Measurements from ENCODE around the gene MLLT3. TPM values are rescaled to one million over a fixed set of nuclear protein-coding genes. Genes with fewer than 3 reads are reported as not detected.

The MLLT3 gene
- total and polyA plus RNA-seq, 2 experiments from 2014 or later, result 7.1 to 11.9 TPM

DNA sequence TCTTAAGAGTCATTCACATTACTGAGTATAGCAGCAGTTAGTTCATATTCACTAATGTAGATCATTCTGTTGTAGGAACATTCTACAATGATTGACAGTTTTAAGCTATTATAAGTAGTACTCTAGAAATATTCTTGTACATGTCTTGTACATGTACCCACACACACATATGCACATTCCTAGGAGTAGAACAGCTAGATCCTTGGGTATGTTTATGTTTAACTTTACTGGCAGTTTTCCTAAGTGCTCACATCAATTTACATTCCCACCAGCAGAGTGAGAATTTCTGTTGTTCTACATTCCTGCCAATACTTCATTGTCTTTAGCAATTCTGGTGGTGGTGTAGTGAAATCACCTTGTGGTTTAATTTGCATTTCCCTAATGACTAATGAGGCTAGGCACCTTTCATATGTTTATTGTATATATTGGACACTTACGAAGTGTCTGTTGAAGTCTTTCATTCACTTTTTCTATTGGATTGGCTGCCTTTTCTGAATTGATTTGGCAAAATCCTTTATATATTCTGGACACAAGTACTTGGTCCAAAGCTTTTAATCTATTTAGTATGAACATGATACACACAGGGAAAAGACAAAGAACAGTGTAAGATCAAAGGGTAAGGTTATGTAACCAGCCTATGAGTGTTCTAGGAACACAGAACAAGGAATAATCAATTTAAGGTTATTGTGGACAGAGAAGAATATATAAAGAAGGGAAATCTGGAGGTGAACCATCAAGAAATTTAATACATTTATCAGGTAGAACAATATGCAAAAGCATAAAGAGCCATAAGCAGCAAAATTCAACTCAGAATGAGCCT lies 95.6 kb downstream of the MLLT3 start:
- Histone ChIP-seq H3K4me3 (no peak overlapping the region), H3K27me3 (replicated peaks; ENCODE audit: insufficient read depth) (no peaks in the 10 kb centered on the region), H4K20me1 (ENCODE audit: insufficient read depth) (0 out of 2 replicates have a peak, but pooled peaks cover 3% of the 10 kb centered on the region), H3K9me3 (ENCODE audit: low read depth) (no peaks in the 10 kb centered on the region), H3K9ac (no peak overlapping the region), H3K4me2 (ENCODE audit: unreplicated experiment) (no peak overlapping the region), H3K36me3 (ENCODE audit: low read depth) (no peaks in the 10 kb centered on the region), H3K27ac (no peak overlapping the region), H3K79me2 (ENCODE audit: insufficient read depth) (peaks cover 23% of the 10 kb centered on the region), H2AFZ (no peak overlapping the region), H3K4me1 (ENCODE audit: insufficient read depth) (0 out of 2 replicates have a peak, but pooled peaks cover 4% of the 10 kb centered on the region), H3F3A (ENCODE audit: insufficient read depth) (no peaks in the 10 kb centered on the region), H3K9me2 (ENCODE audit: insufficient read depth) (no peaks in the 10 kb centered on the region)
- no peak for TF ChIP-seq EZH2phosphoT487 (IDR thresholded peaks at IDR 0.05; ENCODE audit: insufficient read depth, low read depth)
- no peak for TF ChIP-seq EZH2 (IDR thresholded peaks at IDR 0.05; ENCODE audit: insufficient read depth, poor library complexity, severe bottlenecking)
- in situ Hi-C loops (cut with MboI), result no loop called here
- peak; percentile 33 for DNase-seq
- WGBS, 2 experiments (ENCODE audit: low coverage in 1 of 2, low lambda C conversion rate in 2 of 2, missing lambda C conversion rate in 2 of 2), result 100% methylated on average over 1 of the region's 1 CpG

GRCh38 chr9:20524776-20525175 lies 97.5 kb downstream of the MLLT3 start:
- H3K79me2 ChIP-seq (ENCODE audit: insufficient read depth), result peaks cover 19% of the 10 kb centered on the region; the same call in 1 of the 2 replicates

GRCh38 chr9:20518737-20519136 lies 103.6 kb downstream of the MLLT3 start:
- in situ Hi-C loops (cut with MboI), result no loop called here
- TF ChIP-seq EZH2 (IDR thresholded peaks at IDR 0.05; ENCODE audit: insufficient read depth, poor library complexity, severe bottlenecking) (no peak), EZH2phosphoT487 (IDR thresholded peaks at IDR 0.05; ENCODE audit: insufficient read depth, low read depth) (no peak)
- no peaks in the 10 kb centered on the region for H3K27me3 ChIP-seq (replicated peaks; ENCODE audit: insufficient read depth)
- no peaks in the 10 kb centered on the region for H3F3A ChIP-seq (ENCODE audit: insufficient read depth)
- peaks cover 25% of the 10 kb centered on the region for H3K79me2 ChIP-seq (ENCODE audit: insufficient read depth)
- WGBS, 2 experiments (ENCODE audit: low coverage in 1 of 2, low lambda C conversion rate in 2 of 2, missing lambda C conversion rate in 2 of 2), result 86 to 96% methylated on average over 1 of the region's 1 CpG
- H3K4me1 ChIP-seq (ENCODE audit: insufficient read depth), result no peaks in the 10 kb centered on the region
- no peaks in the 10 kb centered on the region for H3K36me3 ChIP-seq (ENCODE audit: low read depth)
- H3K9me3 ChIP-seq (ENCODE audit: low read depth), result no peaks in the 10 kb centered on the region
- no peak overlapping the region for H3K4me2 ChIP-seq (ENCODE audit: unreplicated experiment)
- H3K9ac ChIP-seq, result no peak overlapping the region
- no peak overlapping the region for H2AFZ ChIP-seq
- no peaks in the 10 kb centered on the region for H3K9me2 ChIP-seq (ENCODE audit: insufficient read depth)
- no peaks in the 10 kb centered on the region for H4K20me1 ChIP-seq (ENCODE audit: insufficient read depth)
- H3K27ac ChIP-seq, result no peak overlapping the region
- no peak overlapping the region for H3K4me3 ChIP-seq
- no peak for DNase-seq

More at GRCh38 chr9:20524776-20525175, 97.5 kb downstream of the MLLT3 start:
- H3K27ac ChIP-seq, result no peak overlapping the region
- H2AFZ ChIP-seq, result no peak overlapping the region
- no peak for TF ChIP-seq EZH2phosphoT487 (IDR thresholded peaks at IDR 0.05; ENCODE audit: insufficient read depth, low read depth)
- no peak for TF ChIP-seq EZH2 (IDR thresholded peaks at IDR 0.05; ENCODE audit: insufficient read depth, poor library complexity, severe bottlenecking)
- H4K20me1 ChIP-seq (ENCODE audit: insufficient read depth), result 0 out of 2 replicates have a peak, but pooled peaks cover 3% of the 10 kb centered on the region
- H3K36me3 ChIP-seq (ENCODE audit: low read depth), result no peaks in the 10 kb centered on the region
- no peaks in the 10 kb centered on the region for H3K9me2 ChIP-seq (ENCODE audit: insufficient read depth)
- H3K4me1 ChIP-seq (ENCODE audit: insufficient read depth), result 0 out of 2 replicates have a peak, but pooled peaks cover 4% of the 10 kb centered on the region
- H3K9me3 ChIP-seq (ENCODE audit: low read depth), result no peaks in the 10 kb centered on the region
- H3K4me3 ChIP-seq, result no peak overlapping the region
- no peaks in the 10 kb centered on the region for H3K27me3 ChIP-seq (replicated peaks; ENCODE audit: insufficient read depth)
- no peaks in the 10 kb centered on the region for H3F3A ChIP-seq (ENCODE audit: insufficient read depth)
- WGBS, 2 experiments (ENCODE audit: low coverage in 1 of 2, low lambda C conversion rate in 2 of 2, missing lambda C conversion rate in 2 of 2), result 92 to 93% methylated on average over 2 of the region's 2 CpGs
- H3K9ac ChIP-seq, result no peak overlapping the region
- DNase-seq, result peak; percentile 9
- in situ Hi-C loops (cut with MboI), result no loop called here
- H3K4me2 ChIP-seq (ENCODE audit: unreplicated experiment), result no peak overlapping the region

GRCh38 chr9:20513126-20513913 lies 109.0 kb downstream of the MLLT3 start:
- Histone ChIP-seq H2AFZ (no peak overlapping the region), H3F3A (ENCODE audit: insufficient read depth) (peaks cover 17% of the 10 kb centered on the region), H4K20me1 (ENCODE audit: insufficient read depth) (no peaks in the 10 kb centered on the region), H3K4me2 (ENCODE audit: unreplicated experiment) (no peak overlapping the region), H3K79me2 (ENCODE audit: insufficient read depth) (peaks cover 33% of the 10 kb centered on the region), H3K27me3 (replicated peaks; ENCODE audit: insufficient read depth) (no peaks in the 10 kb centered on the region), H3K36me3 (ENCODE audit: low read depth) (no peaks in the 10 kb centered on the region), H3K4me3 (no peak overlapping the region), H3K4me1 (ENCODE audit: insufficient read depth) (peaks cover 18% of the 10 kb centered on the region), H3K9ac (no peak overlapping the region), H3K27ac (no peak overlapping the region), H3K9me3 (ENCODE audit: low read depth) (no peaks in the 10 kb centered on the region), H3K9me2 (ENCODE audit: insufficient read depth) (no peaks in the 10 kb centered on the region)
- no peak for DNase-seq
- no peak for TF ChIP-seq EZH2 (IDR thresholded peaks at IDR 0.05; ENCODE audit: insufficient read depth, poor library complexity, severe bottlenecking)
- TF ChIP-seq EZH2phosphoT487 (IDR thresholded peaks at IDR 0.05; ENCODE audit: insufficient read depth, low read depth), result no peak
- WGBS, 2 experiments (ENCODE audit: low coverage in 1 of 2, low lambda C conversion rate in 2 of 2, missing lambda C conversion rate in 2 of 2), result 93 to 97% methylated on average over 11 of the region's 11 CpGs
- in situ Hi-C loops (cut with MboI), result no loop called here

Measured in GM23248 (cell line).